Middle frontal gyrus (tissue), 1 donor: ENCODE results near the gene PTGDS.
A peak's percentile ranks its signal among the peaks of the same experiment; 100 is the strongest.

Experiments used
- DNase-seq: peaks from one replicate; pipeline ENCODE4 v3.0.0-alpha.2; 2015; ENCODE audit warnings: low spot score; ENCODE audit errors: extremely low spot score

PTGDS gene

DNA sequence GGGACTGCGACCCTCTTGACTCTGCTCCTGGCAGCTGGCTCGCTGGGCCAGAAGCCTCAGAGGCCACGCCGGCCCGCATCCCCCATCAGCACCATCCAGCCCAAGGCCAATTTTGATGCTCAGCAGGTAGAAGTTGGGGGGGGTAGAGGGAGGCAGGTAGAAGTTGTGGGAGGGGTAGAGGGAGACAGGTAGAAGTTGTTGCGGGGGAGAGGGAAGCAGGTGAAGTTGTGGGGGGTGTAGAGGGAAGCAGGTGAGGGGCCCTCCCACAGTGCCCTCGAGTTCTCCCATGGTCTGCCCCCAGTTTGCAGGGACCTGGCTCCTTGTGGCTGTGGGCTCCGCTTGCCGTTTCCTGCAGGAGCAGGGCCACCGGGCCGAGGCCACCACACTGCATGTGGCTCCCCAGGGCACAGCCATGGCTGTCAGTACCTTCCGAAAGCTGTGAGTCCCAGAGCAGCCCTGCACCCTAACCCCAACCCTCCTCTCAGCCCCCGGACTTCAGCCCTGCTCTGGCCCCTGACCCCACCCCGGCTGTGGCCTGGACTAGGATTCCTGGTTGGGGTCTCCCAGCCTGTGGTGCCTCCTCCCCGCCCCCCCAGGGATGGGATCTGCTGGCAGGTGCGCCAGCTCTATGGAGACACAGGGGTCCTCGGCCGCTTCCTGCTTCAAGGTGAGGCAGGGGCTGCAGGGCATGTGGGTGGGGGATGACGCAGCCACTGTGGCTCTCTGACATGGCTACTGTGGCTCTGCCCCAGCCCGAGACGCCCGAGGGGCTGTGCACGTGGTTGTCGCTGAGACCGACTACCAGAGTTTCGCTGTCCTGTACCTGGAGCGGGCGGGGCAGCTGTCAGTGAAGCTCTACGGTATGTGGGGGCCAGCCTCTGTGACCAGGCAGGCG, 31.7 kb upstream of the PTGDS start:
- DNase-seq: no peak

DNA sequence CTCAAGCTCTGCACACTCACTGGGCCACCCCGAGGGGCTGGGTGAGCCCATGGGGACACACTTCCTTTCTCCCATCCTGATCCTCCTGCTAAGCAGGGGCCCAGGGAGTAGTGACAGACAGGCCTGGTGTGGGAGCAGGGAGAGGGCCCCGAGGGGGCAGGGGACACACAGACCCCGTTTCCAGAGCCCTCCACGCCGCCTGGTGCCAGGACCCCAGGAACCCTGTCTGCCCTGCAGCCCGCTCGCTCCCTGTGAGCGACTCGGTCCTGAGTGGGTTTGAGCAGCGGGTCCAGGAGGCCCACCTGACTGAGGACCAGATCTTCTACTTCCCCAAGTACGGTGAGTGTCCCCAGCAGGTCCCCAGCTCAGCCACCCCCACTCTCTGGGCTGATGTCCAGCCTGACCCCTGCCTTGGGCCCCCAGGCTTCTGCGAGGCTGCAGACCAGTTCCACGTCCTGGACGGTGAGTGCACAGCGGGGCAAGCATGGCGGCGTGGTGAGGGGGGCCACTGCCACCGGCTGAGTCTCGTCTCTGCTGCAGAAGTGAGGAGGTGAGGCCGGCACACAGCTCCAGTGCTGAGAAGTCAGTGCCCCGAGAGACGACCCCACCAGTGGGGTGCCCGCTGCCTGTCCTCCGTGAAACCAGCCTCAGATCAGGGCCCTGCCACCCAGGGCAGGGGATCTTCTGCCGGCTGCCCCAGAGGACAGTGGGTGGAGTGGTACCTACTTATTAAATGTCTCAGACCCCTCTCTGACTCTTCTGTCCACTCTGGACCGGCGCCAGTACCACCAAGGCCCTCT, 30.9 kb upstream of the PTGDS start:
- DNase-seq: no peak

DNA sequence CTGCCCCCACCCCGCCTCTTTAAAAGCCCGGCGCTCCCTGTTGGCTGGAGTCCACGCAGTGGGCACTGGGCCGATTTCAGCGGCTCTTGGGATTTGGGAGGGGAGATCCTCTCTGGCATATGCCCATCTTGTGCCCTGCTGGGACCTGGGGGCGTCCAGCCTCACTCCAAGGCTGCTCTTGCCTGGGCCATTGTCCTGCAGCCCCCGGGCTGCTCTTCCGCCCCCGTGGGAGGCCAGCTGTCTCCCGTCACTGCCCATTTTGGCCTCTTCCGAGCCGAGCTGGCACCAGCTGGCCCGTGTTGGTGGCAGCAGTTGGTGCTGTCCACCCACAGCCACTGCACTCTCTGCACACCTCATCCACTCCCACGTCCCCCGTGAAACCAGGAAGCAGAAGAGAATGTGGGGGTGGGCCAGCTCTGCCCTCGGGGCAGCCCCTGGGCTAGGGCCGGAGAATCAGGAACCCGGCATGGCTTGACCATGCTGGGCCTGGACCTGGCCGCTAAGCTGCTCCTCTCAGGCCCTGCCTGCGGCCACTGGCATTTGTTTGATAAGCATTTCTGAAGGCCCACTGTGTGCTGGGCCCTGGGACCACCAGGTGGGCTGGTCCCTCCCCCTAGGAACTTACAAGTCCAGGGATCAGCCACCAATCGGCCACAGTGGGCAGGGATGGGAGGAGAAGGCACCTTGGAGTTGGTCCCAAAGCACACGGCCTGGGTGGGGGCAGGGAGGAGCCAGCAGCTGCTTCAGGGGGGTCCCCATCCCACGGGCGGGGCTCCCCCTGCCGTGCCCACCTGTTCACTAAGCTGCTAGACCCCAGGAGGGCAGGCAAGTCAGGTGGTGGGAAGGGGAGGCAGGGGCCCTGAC, 30.0 kb upstream of the PTGDS start:
- no peak for DNase-seq

DNA sequence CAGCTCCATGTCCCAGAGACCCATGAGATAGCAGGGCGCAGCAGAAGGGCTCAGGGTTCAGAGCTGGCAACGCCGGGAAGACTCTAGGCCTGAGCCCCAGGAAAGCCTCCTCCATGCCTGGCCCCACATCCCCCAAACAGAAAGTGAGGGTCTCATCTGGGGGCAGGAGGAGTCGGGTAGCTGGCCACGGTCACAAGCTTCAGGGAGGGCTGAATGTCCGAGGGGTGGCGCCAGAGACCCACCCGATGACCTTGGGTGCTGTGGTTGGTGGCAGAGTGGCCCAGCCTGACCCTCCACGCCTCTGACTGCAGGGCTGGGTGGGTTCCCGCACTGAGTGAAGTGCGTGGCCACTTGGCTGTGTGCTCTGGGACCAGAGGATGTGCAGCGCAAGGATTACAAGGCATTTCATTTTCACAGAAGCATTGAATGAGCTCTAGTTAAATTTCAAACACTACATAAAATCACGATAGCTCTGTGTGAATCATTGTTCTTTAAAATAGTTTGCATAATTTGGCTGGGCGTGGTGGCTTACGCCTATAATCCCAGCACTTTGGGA, 29.3 kb upstream of the PTGDS start:
- no peak for DNase-seq

DNA sequence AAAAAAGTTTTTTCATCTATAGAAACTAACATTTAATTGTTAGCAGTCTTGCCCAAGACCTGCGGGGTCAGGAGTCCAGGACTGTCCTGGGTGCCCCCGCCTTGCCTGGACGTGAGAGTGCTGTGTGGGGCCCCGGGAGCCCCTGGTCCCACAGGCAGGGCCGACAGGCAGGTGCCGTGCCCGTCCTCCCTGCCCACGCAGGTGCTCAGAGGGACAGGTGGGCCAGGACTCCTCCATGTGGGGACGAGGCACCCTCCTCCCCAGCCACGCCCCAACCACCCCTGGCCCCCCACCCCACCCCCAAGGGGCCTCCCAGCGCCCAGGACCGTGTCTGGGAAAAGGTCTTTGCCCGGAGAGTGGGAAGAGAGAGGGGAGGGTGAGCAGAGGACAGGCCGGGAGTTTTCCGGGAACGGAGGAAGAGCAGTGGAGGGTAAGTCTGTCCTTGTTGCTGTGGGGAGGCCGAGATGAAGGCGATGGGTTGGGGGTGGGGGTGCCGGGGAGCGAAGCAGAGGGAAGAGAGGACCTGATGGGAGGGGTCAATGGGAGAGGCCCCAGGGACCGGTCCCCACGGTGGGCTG, 28.0 kb upstream of the PTGDS start:
- DNase-seq: no peak

DNA sequence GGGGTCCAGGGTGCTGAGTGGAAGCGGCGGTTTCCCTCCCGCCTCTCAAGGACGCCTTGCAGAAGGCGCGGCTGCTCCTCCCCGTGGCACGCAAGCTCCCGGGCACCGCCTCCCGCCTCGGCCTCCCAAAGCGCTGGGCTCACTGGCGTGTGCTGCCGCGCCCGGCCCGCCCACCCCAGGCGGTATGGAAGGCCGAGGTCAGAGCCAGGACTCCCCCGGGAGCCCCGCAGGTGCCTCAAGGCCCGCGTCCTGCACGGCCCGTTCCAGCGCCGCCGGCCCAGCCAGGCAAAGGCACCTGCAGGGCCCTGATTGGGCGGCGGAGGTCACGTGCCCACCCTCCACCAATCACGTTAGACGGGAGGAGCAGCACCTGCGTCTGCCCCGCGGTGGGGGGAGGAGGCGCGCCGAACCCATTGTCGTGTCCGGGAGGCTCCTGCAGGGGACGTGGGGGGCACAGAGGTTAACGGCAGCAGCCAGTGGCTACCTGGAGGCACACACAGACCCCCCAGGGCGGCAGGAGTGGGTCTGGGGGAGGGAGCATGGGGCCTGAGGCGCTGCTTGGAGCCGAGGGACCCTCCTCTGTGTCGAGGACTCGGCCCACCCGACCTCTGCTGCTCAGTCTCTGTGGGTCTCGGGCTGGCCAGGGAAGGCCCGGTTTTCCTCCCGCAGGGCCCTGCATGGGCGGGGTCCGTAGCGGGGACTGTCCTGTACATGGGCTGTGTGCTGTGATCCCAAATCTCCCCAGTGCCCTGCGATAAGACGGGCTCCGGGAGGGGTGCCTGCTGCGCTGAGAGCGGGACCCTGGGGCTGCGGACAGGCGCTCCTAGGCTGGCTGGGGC, 27.3 kb upstream of the PTGDS start:
- peak; percentile 88 for DNase-seq

DNA sequence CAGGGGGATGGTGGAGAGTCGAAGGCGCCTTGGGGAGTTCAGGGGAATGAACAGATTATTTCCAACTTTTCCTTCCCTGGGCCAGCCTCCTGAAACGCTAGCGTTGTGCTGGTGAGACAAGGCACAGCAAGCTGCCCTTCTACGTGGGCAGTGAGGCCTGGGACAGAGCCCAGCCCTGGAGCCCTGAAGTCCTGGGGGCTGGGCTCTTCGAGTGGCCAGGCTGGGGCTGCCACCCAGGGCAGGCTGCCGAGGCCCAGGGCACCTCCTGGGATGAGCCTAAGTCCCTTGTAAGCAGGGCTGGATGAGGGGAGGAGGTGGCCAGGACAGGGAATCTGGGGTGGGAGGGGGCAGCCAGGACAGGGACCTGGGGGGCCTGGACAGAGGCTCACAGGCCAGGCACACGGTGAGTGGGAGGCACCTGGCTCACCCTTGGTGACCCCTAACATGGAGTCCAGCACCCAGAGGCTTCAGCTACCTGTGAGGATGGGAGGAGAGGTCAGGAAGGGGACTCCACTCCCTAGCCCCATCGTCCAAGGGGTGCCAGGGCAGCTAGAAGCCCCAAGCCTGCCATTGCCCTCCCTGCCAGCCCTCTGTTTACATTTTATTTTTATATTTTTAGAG, 26.5 kb upstream of the PTGDS start:
- no peak for DNase-seq

DNA sequence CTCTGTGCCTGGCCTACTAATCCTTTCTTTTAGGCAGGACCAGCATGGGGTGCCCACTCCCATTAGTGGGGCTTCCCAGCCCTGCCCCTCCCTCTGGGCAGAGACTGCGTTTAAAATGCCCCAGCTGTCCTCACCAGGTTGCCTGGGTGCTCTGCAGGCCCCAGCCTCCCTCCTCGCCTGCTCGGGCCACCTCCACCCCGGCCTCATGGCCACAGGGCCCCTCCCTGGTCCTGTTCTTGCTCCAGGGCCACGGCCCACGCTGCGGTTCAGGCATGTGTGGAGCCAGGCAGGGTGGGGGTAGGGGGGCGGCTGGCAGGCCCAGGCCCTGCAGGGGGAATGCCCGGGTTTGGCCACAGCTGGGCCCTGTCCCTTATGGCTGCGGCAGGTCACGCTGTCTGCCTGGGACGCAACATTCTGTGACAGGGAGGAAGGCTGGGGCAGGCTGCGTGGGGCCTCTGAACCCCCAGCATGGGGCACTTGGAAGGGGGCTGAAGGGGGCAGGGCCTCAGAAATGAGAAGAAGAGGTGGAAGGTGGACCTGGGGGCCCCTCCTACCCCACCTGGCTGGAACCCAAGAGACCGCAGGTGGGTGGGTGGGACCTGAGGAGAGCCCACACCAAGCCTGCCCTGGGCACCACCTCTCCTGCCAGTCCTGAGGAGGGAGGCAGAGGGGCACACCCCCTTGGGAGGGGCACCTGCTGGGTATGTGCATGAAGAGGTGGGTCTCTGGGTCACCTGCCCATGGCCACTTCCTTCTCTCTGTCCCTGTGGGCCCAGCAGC, 25.6 kb upstream of the PTGDS start, which contains the start of gene LCN12:
Gene LCN12 (plus strand): TSS at position 733 of the 780 bp plus-strand sequence. CDS start 55 bp downstream, outside the sequence.
- DNase-seq: no peak

DNA sequence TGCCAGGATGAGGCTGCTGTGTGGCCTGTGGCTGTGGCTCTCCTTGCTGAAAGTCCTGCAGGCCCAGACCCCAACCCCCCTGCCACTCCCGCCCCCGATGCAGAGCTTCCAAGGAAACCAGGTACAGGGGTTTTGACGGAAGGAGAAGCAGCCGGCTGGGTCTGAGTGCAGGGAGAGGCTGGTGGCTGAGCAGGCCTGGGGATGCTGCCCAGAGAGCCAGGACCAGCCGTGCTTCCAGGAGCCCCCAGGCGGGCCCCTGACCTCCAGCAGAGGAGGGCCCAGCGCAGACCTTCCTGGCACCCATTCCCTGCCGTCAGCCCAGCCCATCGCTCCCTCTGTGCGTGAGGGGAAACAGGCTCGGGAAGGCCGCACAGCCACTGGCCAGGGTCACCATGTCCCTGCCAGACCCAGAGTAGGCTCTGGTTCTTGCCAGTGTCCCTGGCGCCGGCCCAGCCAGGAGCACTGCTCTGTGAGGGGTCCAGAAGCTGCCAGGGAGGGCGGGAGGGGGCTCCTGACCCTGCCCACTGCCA, 24.9 kb upstream of the PTGDS start:
- no peak for DNase-seq

DNA sequence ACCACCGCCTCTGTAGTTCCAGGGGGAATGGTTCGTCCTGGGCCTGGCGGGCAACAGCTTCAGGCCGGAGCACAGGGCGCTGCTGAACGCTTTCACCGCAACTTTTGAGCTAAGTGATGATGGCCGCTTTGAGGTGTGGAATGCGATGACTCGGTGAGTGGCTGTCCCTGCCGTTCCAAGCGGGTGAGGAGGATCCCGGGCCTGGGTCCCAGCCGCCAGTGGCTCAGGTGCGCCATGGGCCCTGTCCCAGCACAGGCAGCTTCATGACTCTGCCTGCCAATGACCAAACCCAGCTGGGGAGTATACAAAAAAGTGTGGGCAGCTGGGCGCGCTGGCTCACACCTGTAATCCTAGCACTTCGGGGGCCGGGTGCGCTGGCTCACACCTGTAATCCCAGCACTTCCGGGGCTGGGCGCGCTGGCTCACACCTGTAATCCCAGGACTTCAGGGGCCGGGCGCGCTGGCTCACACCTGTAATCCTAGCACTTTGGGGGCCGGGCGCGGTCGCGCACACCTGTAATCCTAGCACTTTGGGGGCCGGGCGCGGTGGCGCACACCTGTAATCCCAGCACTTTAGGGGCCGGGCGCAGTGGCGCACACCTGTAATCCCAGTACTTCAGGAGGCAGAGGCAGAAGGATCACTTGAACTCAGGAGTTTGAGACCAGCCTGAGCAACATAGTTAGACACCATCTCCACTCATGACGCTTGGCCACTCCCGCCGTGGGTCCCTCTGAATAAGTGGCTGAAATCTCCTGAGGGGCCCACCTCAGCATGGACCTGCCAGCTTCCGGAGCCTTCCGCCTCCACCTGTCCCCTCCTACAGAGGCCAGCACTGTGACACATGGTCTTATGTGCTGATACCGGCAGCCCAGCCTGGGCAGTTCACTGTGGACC, 24.2 kb upstream of the PTGDS start:
- DNase-seq: no peak

DNA sequence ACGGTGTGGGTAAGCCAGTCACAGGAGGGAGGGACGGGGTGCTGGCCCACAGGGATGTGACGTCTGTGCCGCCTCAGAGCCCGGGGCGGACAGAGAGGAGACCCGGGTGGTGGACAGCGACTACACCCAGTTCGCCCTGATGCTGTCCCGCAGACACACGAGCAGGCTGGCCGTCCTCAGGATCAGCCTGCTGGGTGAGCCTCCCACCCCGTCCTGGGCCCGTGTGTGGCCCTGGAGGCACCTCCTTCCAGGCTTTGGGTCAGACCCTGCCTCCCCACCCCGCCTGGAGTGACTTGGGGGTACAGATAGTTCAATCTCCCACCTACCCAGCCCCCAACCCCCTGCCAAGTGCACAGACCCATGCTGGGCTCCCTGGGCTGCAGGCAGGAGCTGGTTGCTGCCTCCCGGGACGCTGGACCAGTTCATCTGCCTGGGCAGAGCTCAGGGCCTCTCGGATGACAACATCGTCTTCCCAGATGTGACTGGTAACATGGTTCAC, 23.5 kb upstream of the PTGDS start:
- DNase-seq: no peak

DNA sequence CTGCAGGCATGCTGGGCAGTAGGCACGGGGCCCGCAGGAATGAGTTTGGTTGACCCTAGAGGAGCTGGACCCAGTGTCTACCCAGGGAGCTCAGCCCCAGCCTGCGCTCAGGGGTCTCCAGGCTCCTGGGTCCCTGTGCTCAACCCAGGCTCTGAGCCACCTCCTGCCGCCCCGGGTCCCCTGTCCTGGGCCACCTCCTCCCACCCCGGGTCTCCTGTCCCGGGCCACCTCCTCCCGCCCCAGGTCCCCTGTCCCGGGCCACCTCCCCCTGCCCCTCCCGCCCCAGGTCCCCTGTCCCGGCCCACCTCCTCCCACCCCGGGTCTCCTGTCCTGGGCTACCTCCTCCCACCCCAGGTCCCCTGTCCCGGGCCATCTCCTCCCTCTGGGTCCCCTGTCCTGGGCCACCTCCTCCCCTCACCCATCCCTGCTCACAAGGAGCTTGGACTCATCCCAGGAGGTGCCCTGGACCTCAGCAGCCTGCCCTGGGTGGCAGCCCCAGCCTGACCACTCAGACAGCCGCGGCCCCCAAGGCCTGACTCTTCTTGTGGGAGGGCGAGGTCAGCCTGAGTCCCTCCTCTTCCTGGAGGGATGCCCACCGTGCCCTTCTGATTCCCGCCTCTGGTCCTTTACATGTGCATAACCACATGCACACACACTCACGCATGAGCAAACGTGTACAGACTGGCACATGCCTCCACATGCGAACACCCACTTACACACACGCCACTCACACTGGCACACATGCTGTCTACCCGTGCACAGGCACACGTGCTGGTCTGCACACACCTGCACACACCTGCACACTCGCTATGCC, 22.8 kb upstream of the PTGDS start:
- no peak for DNase-seq

DNA sequence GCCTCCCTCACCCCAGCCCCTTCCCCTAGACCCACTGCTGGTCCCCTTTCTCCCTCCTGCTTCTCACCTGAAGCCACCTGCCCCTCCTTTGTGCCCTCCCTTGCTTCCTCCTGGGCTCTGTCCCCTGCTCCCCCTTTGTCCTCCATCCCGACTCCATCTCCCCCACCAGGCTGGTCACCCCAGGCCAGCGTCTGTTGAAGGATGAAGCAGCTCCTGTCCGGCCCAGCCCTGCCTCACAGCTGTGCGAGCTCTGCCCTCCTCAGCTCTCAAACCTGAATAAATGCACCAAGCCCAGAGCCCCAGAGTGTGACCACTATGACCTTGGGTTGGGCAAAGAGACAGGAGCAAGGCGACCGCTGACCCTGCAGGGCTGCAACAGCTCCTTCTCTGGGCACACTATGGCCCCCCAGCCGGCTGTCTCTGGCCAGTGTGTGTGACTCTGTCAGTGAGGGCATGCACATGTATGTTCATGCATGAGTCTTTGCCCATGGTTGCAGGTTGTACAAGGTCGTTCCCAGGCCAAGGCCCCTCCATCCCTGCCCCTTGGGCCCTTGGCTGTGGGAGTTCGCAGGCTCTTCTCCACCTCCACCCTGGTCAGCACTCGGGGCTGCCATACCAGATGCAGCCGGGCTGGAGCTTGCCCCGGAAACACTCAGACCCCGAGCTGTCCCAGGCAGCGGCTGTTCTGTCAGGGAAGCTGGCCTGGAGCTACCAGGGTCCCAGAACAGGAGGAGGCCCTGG, 21.9 kb upstream of the PTGDS start:
- no peak for DNase-seq

DNA sequence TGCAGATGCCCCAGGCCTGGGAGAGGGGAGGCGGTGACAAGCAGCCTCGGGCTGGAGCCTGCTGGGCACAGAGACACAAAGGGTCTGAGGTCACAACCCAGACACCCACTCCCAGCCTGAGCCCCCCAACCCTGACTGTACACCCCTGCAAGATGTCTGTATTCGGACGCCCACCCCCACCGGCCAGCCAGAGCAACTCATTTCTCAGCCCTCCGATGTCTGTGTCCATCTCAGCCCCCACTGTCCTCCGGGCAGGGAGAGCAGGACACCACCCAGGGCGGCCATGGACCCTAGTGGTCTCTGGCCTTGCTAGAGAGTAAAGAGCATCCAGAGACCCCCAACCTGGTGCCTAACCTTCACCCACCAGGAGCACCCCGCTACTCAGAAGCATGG, 21.4 kb upstream of the PTGDS start:
- no peak for DNase-seq

DNA sequence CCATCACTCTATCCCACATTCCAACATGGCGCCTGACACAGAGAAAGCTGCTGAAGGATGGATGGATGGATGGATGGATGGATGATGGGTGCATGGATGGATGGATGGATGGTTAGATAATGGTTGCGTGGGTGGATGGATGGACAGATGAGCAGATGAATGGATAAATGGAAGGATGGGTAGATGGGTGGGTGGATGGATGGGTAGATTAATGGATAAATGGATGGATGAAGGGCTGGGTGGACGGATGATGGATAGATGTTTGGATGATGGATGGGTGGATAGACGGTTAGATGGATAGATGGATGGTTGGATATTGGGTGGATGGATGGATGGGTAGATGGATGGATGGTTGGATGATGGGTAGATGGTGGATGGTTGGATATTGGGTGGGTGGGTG, 20.7 kb upstream of the PTGDS start:
- DNase-seq: no peak

DNA sequence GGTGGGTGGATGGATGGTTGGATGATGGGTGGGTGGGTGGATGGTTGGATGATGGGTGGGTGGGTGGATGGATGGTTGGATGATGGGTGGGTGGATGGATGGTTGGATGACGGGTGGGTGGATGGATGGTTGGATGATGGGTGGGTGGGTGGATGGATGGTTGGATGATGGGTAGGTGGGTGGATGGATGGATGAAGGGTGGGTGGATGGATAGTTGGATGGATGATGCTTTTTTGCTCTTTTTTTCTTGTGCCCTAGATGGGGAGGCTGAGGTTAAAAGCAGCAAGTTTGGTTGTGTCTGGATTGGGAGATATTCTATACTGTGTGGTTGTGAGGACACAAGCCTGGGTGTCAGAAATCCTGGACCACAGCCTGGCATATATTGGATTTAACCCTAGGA, 19.8 kb upstream of the PTGDS start:
- DNase-seq: no peak
